Measurements from ENCODE around the gene RAP1A. TPM values are rescaled to one million over a fixed set of nuclear protein-coding genes. Genes with fewer than 3 reads are reported as not detected.
A peak's percentile ranks its signal among the peaks of the same experiment; 100 is the strongest.

The RAP1A gene
- total RNA-seq, 1 experiment from 2014 or later: 33.2 TPM

- Mint-ChIP-seq H3K27me3 (ENCODE audit: unreplicated experiment) (peaks cover 62% of the 10 kb centered on the region), H3K4me3 (ENCODE audit: low read depth, unreplicated experiment) (peak overlapping the region; percentile 86), H3K27ac (ENCODE audit: unreplicated experiment) (no peak overlapping the region), H3K36me3 (ENCODE audit: insufficient read depth, unreplicated experiment) (peaks cover 27% of the 10 kb centered on the region), H3K4me1 (ENCODE audit: low read depth, unreplicated experiment) (peaks cover 24% of the 10 kb centered on the region), H3K9me3 (ENCODE audit: low read depth, unreplicated experiment) (no peaks in the 10 kb centered on the region)
- DNase-seq: no peak
- intact Hi-C loops (cut with micrococcal nuclease; ENCODE audit: unreplicated experiment): no loop called here
- no peak for TF ChIP-seq CTCF (IDR thresholded peaks at IDR 0.05; ENCODE audit: unreplicated experiment)
- BruUV-seq (replicated peaks): no TSS peak
- CTCF ChIA-PET: interaction anchor here (1.6 kb wide), 1 partner anchor 23 kb away, joined by 4 read pairs; no protein-coding TSS in a partner anchor
Measured at GRCh38 chr1:111738133-111738435, 118.5 kb downstream of the RAP1A start.

GRCh38 chr1:111738436-111739193, 119.0 kb downstream of the RAP1A start:
- Mint-ChIP-seq H3K9me3 (ENCODE audit: low read depth, unreplicated experiment) (no peaks in the 10 kb centered on the region), H3K27me3 (ENCODE audit: unreplicated experiment) (peaks cover 57% of the 10 kb centered on the region), H3K4me1 (ENCODE audit: low read depth, unreplicated experiment) (peaks cover 24% of the 10 kb centered on the region), H3K27ac (ENCODE audit: unreplicated experiment) (peak overlapping the region; percentile 64), H3K36me3 (ENCODE audit: insufficient read depth, unreplicated experiment) (peaks cover 27% of the 10 kb centered on the region), H3K4me3 (ENCODE audit: low read depth, unreplicated experiment) (peak overlapping the region; percentile 86)
- no peak for TF ChIP-seq CTCF (IDR thresholded peaks at IDR 0.05; ENCODE audit: unreplicated experiment)
- CTCF ChIA-PET: interaction anchor here (0.8 to 1.6 kb wide), 2 partner anchors 24 to 257 kb away, joined by 3 to 4 read pairs; no protein-coding TSS in a partner anchor
- no TSS peak for BruUV-seq (replicated peaks)
- peak; percentile 56 for DNase-seq
- intact Hi-C loops (cut with micrococcal nuclease; ENCODE audit: unreplicated experiment): no loop called here

GRCh38 chr1:111739194-111739924, 119.8 kb downstream of the RAP1A start, which contains the start of gene INKA2:
Gene INKA2 (minus strand): TSS chr1:111739395. CDS start chr1:111739242, 153 bp downstream.
- Mint-ChIP-seq H3K27me3 (ENCODE audit: unreplicated experiment) (peaks cover 57% of the 10 kb centered on the region), H3K4me1 (ENCODE audit: low read depth, unreplicated experiment) (peaks cover 24% of the 10 kb centered on the region)
- CTCF ChIA-PET: interaction anchor here (0.8 to 1.6 kb wide), 2 partner anchors 25 to 258 kb away, joined by 3 to 4 read pairs; no protein-coding TSS in a partner anchor

More at GRCh38 chr1:111739194-111739924, 119.8 kb downstream of the RAP1A start, which contains the start of gene INKA2:
- DNase-seq: peak; percentile 84
- intact Hi-C loops (cut with micrococcal nuclease; ENCODE audit: unreplicated experiment): no loop called here
- H3K9me3 Mint-ChIP-seq (ENCODE audit: low read depth, unreplicated experiment): no peaks in the 10 kb centered on the region
- H3K4me3 Mint-ChIP-seq (ENCODE audit: low read depth, unreplicated experiment): peak within 1 kb of the TSS; percentile 86
- H3K27ac Mint-ChIP-seq (ENCODE audit: unreplicated experiment): peak within 1 kb of the TSS; percentile 64
- BruUV-seq (replicated peaks): no TSS peak
- H3K36me3 Mint-ChIP-seq (ENCODE audit: insufficient read depth, unreplicated experiment): peaks cover 27% of the 10 kb centered on the region
- TF ChIP-seq CTCF (IDR thresholded peaks at IDR 0.05; ENCODE audit: unreplicated experiment): no peak
